HEK293 (cell line): ENCODE results near the gene AMZ1.

Experiments
- CTCF ChIA-PET: fragments of 350-600 bp; formaldehyde crosslinking; extraction: SDS; loops from one replicate; lab custom pipeline; 2021; ENCODE audit warnings: antibody characterized with exemption; lab: Yijun Ruan, JAX
- POLR2A ChIA-PET: fragments of 300-600 bp; formaldehyde crosslinking; extraction: SDS; loops from one replicate; lab custom pipeline; 2020; ENCODE audit warnings: antibody characterized with exemption, inconsistent platforms; lab: Yijun Ruan, JAX
- H3K27ac ChIP-seq: fragments of 200-500 bp; sonication (Bioruptor generic); 2 replicates; pipeline ENCODE4 v1.5.1; 2014; ENCODE audit warnings: low read depth, low read length, control low read depth, inconsistent platforms; ENCODE audit errors: extremely low read depth
- H3K36me3 ChIP-seq, 2 experiments: fragments of 200-500 bp in 1 of 2; sonication (Bioruptor generic) in 1 of 2; 1 replicate in 1 of 2; 2 replicates in 1 of 2; pipeline ENCODE4 v1.5.1; 2014 to 2017; ENCODE audit warnings: inconsistent platforms in 2 of 2, low read length in 2 of 2; ENCODE audit not compliant: control insufficient read depth in 2 of 2, insufficient read depth in 1 of 2
- H3K4me1 ChIP-seq: fragments of 200-500 bp; sonication (Bioruptor generic); 2 replicates; pipeline ENCODE4 v1.5.1; 2014; ENCODE audit warnings: mild to moderate bottlenecking, low read length, inconsistent platforms; ENCODE audit not compliant: control insufficient read depth, insufficient read depth
- H3K4me3 ChIP-seq: 2 replicates; pipeline ENCODE4 v1.5.1; 2011; ENCODE audit warnings: low read depth, mild to moderate bottlenecking, control low read depth, low read length, moderate library complexity
- H3K9me3 ChIP-seq: fragments of 200-500 bp; sonication (Bioruptor generic); 2 replicates; pipeline ENCODE4 v1.5.1; 2014; ENCODE audit warnings: low read depth, low read length, inconsistent platforms; ENCODE audit not compliant: control insufficient read depth, insufficient read depth
- EGR2 ChIP-seq: fragments of 450-650 bp; formaldehyde crosslinking; IDR thresholded peaks from 2 replicates; pipeline ENCODE4 v1.5.1; 2016; ENCODE audit warnings: low read depth, missing biosample characterization, missing genetic modification characterization
- FEZF1 ChIP-seq: fragments of 450-650 bp; formaldehyde crosslinking; IDR thresholded peaks from 2 replicates; pipeline ENCODE4 v1.5.1; 2016; ENCODE audit warnings: missing biosample characterization, missing genetic modification characterization
- KLF1 ChIP-seq: fragments of 450-650 bp; formaldehyde crosslinking; IDR thresholded peaks from 2 replicates; pipeline ENCODE4 v1.5.1; 2016; ENCODE audit warnings: missing biosample characterization, missing genetic modification characterization
- KLF7 ChIP-seq: fragments of 450-650 bp; formaldehyde crosslinking; IDR thresholded peaks from 2 replicates; pipeline ENCODE4 v1.5.1; 2016; ENCODE audit warnings: missing biosample characterization, missing genetic modification characterization, borderline replicate concordance
- KLF8 ChIP-seq: fragments of 450-650 bp; formaldehyde crosslinking; IDR thresholded peaks from 2 replicates; pipeline ENCODE4 v1.5.1; 2016; ENCODE audit warnings: missing biosample characterization, missing genetic modification characterization
- SP2 ChIP-seq: fragments of 450-650 bp; formaldehyde crosslinking; IDR thresholded peaks from 2 replicates; pipeline ENCODE4 v1.5.1; 2016; ENCODE audit warnings: missing biosample characterization, missing genetic modification characterization
- ZBTB17 ChIP-seq: fragments of 450-650 bp; formaldehyde crosslinking; IDR thresholded peaks from 2 replicates; pipeline ENCODE4 v1.5.1; 2016; ENCODE audit warnings: missing biosample characterization, missing genetic modification characterization
- ZBTB20 ChIP-seq: fragments of 450-650 bp; formaldehyde crosslinking; IDR thresholded peaks from 2 replicates; pipeline ENCODE4 v1.5.1; 2016; ENCODE audit warnings: missing biosample characterization, missing genetic modification characterization
- ZFHX2 ChIP-seq: fragments of 450-650 bp; formaldehyde crosslinking; conservative IDR thresholded peaks from 2 replicates; pipeline ENCODE4 v1.5.1; 2016; ENCODE audit warnings: missing biosample characterization, missing genetic modification characterization
- ZNF121 ChIP-seq: fragments of 450-650 bp; formaldehyde crosslinking; IDR thresholded peaks from 2 replicates; pipeline ENCODE4 v1.5.1; 2016; ENCODE audit warnings: missing biosample characterization, missing genetic modification characterization
- ZNF16 ChIP-seq: fragments of 450-650 bp; formaldehyde crosslinking; IDR thresholded peaks from 2 replicates; pipeline ENCODE4 v1.5.1; 2016; ENCODE audit warnings: low read depth, missing biosample characterization, missing genetic modification characterization
- ZNF169 ChIP-seq: fragments of 450-650 bp; formaldehyde crosslinking; IDR thresholded peaks from 2 replicates; pipeline ENCODE4 v1.5.1; 2016; ENCODE audit warnings: missing biosample characterization, missing genetic modification characterization
- ZNF248 ChIP-seq: fragments of 450-650 bp; formaldehyde crosslinking; IDR thresholded peaks from 2 replicates; pipeline ENCODE4 v1.5.1; 2017; ENCODE audit warnings: missing biosample characterization, missing genetic modification characterization
- ZNF292 ChIP-seq: fragments of 450-650 bp; formaldehyde crosslinking; IDR thresholded peaks from 2 replicates; pipeline ENCODE4 v1.5.1; 2016; ENCODE audit warnings: low read depth, missing biosample characterization, missing genetic modification characterization, borderline replicate concordance
- ZNF423 ChIP-seq: fragments of 450-650 bp; formaldehyde crosslinking; IDR thresholded peaks from 2 replicates; pipeline ENCODE4 v1.5.1; 2016; ENCODE audit warnings: missing biosample characterization, missing genetic modification characterization
- ZNF510 ChIP-seq: fragments of 450-650 bp; formaldehyde crosslinking; IDR thresholded peaks from 2 replicates; pipeline ENCODE4 v1.5.1; 2018; ENCODE audit warnings: mild to moderate bottlenecking, missing genetic modification characterization, missing biosample characterization; ENCODE audit not compliant: insufficient replicate concordance
- ZNF558 ChIP-seq: fragments of 450-650 bp; formaldehyde crosslinking; IDR thresholded peaks from 2 replicates; pipeline ENCODE4 v1.5.1; 2016; ENCODE audit warnings: missing biosample characterization, missing genetic modification characterization
- ZNF561 ChIP-seq: fragments of 450-650 bp; IDR thresholded peaks from 2 replicates; pipeline ENCODE4 v1.5.1; 2018; ENCODE audit warnings: missing biosample characterization, missing genetic modification characterization, borderline replicate concordance
- ZSCAN23 ChIP-seq: fragments of 450-650 bp; formaldehyde crosslinking; IDR thresholded peaks from 2 replicates; pipeline ENCODE4 v1.5.1; 2016; ENCODE audit warnings: missing biosample characterization, missing genetic modification characterization
- TF ChIP-seq, protein P1 (sequence below): fragments of 450-650 bp; formaldehyde crosslinking; IDR thresholded peaks from 2 replicates; pipeline ENCODE4 v1.5.1; 2016; ENCODE audit warnings: missing biosample characterization, missing genetic modification characterization
- TF ChIP-seq, protein P2 (sequence below): fragments of 450-650 bp; formaldehyde crosslinking; IDR thresholded peaks from 2 replicates; pipeline ENCODE4 v1.5.1; 2016; ENCODE audit warnings: missing biosample characterization, missing genetic modification characterization
- TF ChIP-seq, protein P3 (sequence below): fragments of 450-650 bp; formaldehyde crosslinking; conservative IDR thresholded peaks from 2 replicates; pipeline ENCODE4 v1.5.1; 2016; ENCODE audit warnings: low read depth, missing biosample characterization, missing genetic modification characterization

The AMZ1 gene

DNA sequence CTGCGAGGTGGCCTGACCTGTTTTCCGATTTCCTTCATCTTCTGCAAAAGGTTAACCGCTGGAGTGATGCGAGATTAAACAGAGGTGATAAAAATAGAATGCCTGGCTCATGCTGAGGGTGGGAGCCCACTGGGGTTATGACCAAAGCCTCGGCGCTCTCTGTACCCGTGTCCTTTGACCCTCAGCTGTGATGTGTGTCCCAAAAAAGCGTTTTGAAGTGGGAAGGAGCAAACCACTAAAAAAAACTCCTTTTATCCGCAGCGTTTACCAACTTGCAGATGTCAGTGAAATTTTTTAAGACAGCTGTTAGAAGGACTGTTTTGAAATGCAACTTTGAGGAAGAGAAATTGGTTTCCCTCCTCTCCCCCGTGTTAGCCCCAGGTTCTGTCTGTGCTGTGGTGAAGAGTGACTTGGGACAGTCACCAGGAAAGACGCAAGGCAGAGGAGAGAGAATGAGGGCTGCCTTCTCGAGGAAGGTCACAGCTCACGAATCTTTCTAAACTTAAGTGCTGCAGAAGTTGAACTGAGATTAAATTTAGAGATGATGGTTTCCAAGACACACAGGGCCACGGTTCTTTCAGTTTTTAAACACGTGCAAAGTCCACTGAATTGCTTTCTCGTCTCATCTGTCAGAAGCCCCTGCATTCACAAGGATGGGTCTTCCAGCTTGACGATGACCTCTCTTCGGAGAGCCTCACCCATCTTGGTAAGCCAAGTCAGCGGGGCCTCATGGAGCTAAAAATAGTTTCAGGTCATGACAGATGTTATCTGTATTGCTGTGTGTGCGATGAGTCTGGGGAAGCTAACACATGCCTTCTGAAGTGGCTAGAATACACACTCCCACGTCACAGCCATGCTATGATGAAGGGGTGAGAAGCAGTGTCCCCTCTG, 27.6 kb downstream of the AMZ1 start:
- Histone ChIP-seq H3K4me3 (no peak overlapping the region), H3K9me3 (no peaks in the 10 kb centered on the region), H3K27ac (no peak overlapping the region), H3K36me3 (no peaks in the 10 kb centered on the region), H3K4me1 (peaks cover 3% of the 10 kb centered on the region; the same call in 1 of the 2 replicates)
- TF ChIP-seq FEZF1 (tag by site-specific recombination): no peak
- TF ChIP-seq EGR2 (tag by site-specific recombination): no peak
- TF ChIP-seq ZNF423 (tag by site-specific recombination): no peak
- TF ChIP-seq ZNF169 (tag by site-specific recombination): no peak
- no peak for TF ChIP-seq ZNF561 (tag by site-specific recombination)
- no peak for TF ChIP-seq ZBTB20 (tag by site-specific recombination)
- TF ChIP-seq, protein P1, sequence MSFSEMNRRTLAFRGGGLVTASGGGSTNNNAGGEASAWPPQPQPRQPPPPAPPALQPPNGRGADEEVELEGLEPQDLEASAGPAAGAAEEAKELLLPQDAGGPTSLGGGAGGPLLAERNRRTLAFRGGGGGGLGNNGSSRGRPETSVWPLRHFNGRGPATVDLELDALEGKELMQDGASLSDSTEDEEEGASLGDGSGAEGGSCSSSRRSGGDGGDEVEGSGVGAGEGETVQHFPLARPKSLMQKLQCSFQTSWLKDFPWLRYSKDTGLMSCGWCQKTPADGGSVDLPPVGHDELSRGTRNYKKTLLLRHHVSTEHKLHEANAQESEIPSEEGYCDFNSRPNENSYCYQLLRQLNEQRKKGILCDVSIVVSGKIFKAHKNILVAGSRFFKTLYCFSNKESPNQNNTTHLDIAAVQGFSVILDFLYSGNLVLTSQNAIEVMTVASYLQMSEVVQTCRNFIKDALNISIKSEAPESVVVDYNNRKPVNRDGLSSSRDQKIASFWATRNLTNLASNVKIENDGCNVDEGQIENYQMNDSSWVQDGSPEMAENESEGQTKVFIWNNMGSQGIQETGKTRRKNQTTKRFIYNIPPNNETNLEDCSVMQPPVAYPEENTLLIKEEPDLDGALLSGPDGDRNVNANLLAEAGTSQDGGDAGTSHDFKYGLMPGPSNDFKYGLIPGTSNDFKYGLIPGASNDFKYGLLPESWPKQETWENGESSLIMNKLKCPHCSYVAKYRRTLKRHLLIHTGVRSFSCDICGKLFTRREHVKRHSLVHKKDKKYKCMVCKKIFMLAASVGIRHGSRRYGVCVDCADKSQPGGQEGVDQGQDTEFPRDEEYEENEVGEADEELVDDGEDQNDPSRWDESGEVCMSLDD: no peak
- TF ChIP-seq, protein P2, sequence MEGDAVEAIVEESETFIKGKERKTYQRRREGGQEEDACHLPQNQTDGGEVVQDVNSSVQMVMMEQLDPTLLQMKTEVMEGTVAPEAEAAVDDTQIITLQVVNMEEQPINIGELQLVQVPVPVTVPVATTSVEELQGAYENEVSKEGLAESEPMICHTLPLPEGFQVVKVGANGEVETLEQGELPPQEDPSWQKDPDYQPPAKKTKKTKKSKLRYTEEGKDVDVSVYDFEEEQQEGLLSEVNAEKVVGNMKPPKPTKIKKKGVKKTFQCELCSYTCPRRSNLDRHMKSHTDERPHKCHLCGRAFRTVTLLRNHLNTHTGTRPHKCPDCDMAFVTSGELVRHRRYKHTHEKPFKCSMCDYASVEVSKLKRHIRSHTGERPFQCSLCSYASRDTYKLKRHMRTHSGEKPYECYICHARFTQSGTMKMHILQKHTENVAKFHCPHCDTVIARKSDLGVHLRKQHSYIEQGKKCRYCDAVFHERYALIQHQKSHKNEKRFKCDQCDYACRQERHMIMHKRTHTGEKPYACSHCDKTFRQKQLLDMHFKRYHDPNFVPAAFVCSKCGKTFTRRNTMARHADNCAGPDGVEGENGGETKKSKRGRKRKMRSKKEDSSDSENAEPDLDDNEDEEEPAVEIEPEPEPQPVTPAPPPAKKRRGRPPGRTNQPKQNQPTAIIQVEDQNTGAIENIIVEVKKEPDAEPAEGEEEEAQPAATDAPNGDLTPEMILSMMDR (tag by site-specific recombination): no peak
- ChIA-PET CTCF (interaction anchor here (0.6 to 1.0 kb wide), 3 partner anchors 15 to 247 kb away, joined by 3 read pairs; no protein-coding TSS in a partner anchor), POLR2A (no interaction called here)

DNA sequence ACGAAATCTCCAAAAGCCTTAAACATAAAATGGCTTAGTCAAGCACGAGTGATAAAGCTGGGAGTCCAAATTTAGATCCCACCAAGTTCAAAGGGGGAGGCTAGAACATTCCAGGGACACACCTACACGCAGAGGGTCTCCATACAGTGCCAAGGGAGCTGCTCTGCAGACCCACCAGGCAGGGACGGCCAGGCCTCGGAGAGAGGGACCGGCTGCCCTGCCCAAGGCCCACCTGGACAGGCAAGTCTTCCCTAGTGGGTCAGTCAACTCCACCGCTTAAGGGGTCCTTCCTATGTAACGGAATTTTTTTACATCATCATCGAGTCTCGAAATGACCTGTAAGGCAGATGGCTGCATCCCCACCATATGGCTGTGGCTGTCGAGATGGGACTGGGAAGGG, 28.5 kb downstream of the AMZ1 start:
- H3K36me3 ChIP-seq: no peaks in the 10 kb centered on the region
- CTCF ChIA-PET: interaction anchor here (1.0 kb wide), 1 partner anchor 248 kb away, joined by 3 read pairs; no protein-coding TSS in a partner anchor
- TF ChIP-seq ZNF16 (tag by site-specific recombination): no peak
- no peak for TF ChIP-seq ZSCAN23 (tag by site-specific recombination)
- TF ChIP-seq SP2 (tag by site-specific recombination): no peak
- no peak for TF ChIP-seq ZBTB17 (tag by site-specific recombination)
- POLR2A ChIA-PET: no interaction called here
- no peak overlapping the region for H3K4me3 ChIP-seq
- no peaks in the 10 kb centered on the region for H3K9me3 ChIP-seq
- H3K4me1 ChIP-seq: peaks cover 3% of the 10 kb centered on the region; the same call in 1 of the 2 replicates
- no peak overlapping the region for H3K27ac ChIP-seq

DNA sequence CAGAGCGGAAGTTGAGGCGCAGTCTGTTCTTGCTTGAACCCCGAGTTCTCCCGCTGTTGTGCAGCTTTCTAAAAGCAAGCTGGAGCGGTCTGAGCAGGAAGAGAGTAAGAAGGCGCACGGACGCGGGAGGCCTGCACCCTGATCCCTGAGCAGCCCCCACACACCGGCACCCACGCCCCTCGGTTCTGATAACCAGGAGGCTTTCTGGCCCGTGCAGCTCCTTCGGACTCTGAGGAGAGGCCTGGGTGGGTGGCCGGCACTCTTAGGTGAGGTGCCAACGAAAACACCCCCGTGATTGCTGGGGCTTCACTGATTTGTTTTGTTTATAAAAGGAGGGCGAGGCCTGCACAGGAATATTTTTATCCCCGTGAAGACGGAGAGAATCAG, 28.9 kb downstream of the AMZ1 start:
- peak overlapping the region; percentile 26; the same call in 1 of the 2 replicates for H3K27ac ChIP-seq
- CTCF ChIA-PET: no interaction called here
- POLR2A ChIA-PET: no interaction called here
- no peaks in the 10 kb centered on the region for H3K9me3 ChIP-seq
- peaks cover 3% of the 10 kb centered on the region; the same call in 1 of the 2 replicates for H3K4me1 ChIP-seq
- no peaks in the 10 kb centered on the region for H3K36me3 ChIP-seq
- no peak overlapping the region for H3K4me3 ChIP-seq
- TF ChIP-seq ZNF292 (tag by site-specific recombination) (no peak), ZNF510 (no peak), ZNF121 (tag by site-specific recombination) (no peak), KLF1 (tag by site-specific recombination) (no peak), ZNF248 (tag by site-specific recombination) (no peak), EGR2 (tag by site-specific recombination) (peak; percentile 64; the same call in 1 of the 2 replicates), ZFHX2 (0 out of 2 replicates have a peak, but pooled peaks have one; percentile 34), KLF7 (tag by site-specific recombination) (no peak), ZNF558 (tag by site-specific recombination) (no peak), KLF8 (no peak)
- TF ChIP-seq, protein P3, sequence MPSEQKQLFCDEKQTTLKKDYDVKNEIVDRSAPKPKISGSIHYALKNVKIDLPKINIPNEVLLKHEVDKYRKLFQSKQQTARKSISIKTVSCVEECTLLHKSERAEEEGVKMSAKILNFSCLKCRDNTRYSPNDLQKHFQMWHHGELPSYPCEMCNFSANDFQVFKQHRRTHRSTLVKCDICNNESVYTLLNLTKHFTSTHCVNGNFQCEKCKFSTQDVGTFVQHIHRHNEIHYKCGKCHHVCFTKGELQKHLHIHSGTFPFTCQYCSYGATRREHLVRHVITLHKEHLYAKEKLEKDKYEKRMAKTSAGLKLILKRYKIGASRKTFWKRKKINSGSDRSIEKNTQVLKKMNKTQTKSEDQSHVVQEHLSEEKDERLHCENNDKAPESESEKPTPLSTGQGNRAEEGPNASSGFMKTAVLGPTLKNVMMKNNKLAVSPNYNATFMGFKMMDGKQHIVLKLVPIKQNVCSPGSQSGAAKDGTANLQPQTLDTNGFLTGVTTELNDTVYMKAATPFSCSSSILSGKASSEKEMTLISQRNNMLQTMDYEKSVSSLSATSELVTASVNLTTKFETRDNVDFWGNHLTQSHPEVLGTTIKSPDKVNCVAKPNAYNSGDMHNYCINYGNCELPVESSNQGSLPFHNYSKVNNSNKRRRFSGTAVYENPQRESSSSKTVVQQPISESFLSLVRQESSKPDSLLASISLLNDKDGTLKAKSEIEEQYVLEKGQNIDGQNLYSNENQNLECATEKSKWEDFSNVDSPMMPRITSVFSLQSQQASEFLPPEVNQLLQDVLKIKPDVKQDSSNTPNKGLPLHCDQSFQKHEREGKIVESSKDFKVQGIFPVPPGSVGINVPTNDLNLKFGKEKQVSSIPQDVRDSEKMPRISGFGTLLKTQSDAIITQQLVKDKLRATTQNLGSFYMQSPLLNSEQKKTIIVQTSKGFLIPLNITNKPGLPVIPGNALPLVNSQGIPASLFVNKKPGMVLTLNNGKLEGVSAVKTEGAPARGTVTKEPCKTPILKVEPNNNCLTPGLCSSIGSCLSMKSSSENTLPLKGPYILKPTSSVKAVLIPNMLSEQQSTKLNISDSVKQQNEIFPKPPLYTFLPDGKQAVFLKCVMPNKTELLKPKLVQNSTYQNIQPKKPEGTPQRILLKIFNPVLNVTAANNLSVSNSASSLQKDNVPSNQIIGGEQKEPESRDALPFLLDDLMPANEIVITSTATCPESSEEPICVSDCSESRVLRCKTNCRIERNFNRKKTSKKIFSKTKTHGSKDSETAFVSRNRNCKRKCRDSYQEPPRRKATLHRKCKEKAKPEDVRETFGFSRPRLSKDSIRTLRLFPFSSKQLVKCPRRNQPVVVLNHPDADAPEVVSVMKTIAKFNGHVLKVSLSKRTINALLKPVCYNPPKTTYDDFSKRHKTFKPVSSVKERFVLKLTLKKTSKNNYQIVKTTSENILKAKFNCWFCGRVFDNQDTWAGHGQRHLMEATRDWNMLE (tag by site-specific recombination): no peak
